PC-9 (cell line): ENCODE data around the gene UNC5B. TPM values are rescaled to one million over a fixed set of nuclear protein-coding genes. Genes with fewer than 3 reads are reported as not detected.

Experiments
- BruUV-seq: library from RNA; stranded (reverse); fragments of 400-500 nt; replicated peaks from 2 replicates; lab custom pipeline; 2021; lab: Mats Ljungman, UMichigan
- CTCF ChIA-PET: fragments of 300-600 bp; sonication (Branson Sonifier 250); formaldehyde crosslinking; loops from one replicate; lab custom pipeline; 2022; ENCODE audit warnings: antibody characterized with exemption; lab: Charles Lee
- POLR2A ChIA-PET: fragments of 300-600 bp; sonication (Branson Sonifier 250); formaldehyde crosslinking; loops from one replicate; lab custom pipeline; 2022; ENCODE audit warnings: antibody characterized with exemption; ENCODE audit not compliant: unreplicated experiment; lab: Charles Lee
- DNase-seq, 2 experiments: peaks; one replicate each; pipeline versions ENCODE4 v3.0.0 to v3.0.0-alpha.2; 2015 to 2022; ENCODE audit warnings: mixed read lengths in 1 of 2
- H2AFZ ChIP-seq: fragments of 200-600 bp; sonication (generic); 2 replicates; pipeline ENCODE4 v1.8.1; 2017; ENCODE audit warnings: antibody characterized with exemption
- H3F3A ChIP-seq: fragments of 200-600 bp; sonication (generic); 2 replicates; pipeline ENCODE4 v1.8.1; 2017; ENCODE audit warnings: antibody characterized with exemption, mild to moderate bottlenecking, low read depth; ENCODE audit not compliant: insufficient read depth
- H3K27ac ChIP-seq: fragments of 200-600 bp; sonication (generic); 2 replicates; pipeline ENCODE4 v1.6.1; 2016; ENCODE audit warnings: mixed run types
- H3K27me3 ChIP-seq: fragments of 200-600 bp; sonication (generic); 2 replicates; pipeline ENCODE4 v1.6.1; 2016; ENCODE audit warnings: low read depth, mixed run types; ENCODE audit not compliant: insufficient read depth
- H3K36me3 ChIP-seq: fragments of 200-600 bp; sonication (generic); 2 replicates; pipeline ENCODE4 v1.6.1; 2016; ENCODE audit warnings: low read depth, mixed run types
- H3K4me1 ChIP-seq: fragments of 200-600 bp; sonication (generic); replicated peaks from 2 replicates; pipeline ENCODE4 v1.6.1; 2016; ENCODE audit warnings: mixed run types; ENCODE audit not compliant: insufficient read depth
- H3K4me2 ChIP-seq: fragments of 200-600 bp; sonication (generic); 2 replicates; pipeline ENCODE4 v1.6.1; 2017; ENCODE audit warnings: mixed run types
- H3K4me3 ChIP-seq: fragments of 200-600 bp; sonication (generic); 2 replicates; pipeline ENCODE4 v1.6.1; 2016; ENCODE audit warnings: mixed run types
- H3K79me2 ChIP-seq: fragments of 200-600 bp; sonication (generic); 2 replicates; pipeline ENCODE4 v1.6.1; 2017; ENCODE audit warnings: low read depth, mixed run types
- H3K9me2 ChIP-seq: fragments of 200-600 bp; sonication (generic); 2 replicates; pipeline ENCODE4 v1.8.1; 2017; ENCODE audit warnings: mild to moderate bottlenecking; ENCODE audit not compliant: insufficient read depth
- H3K9me3 ChIP-seq: fragments of 200-600 bp; sonication (generic); 2 replicates; pipeline ENCODE4 v1.8.1; 2016; ENCODE audit warnings: low read depth; ENCODE audit not compliant: insufficient read depth
- H4K20me1 ChIP-seq: fragments of 200-600 bp; sonication (generic); 2 replicates; pipeline ENCODE4 v1.8.1; 2017; ENCODE audit not compliant: insufficient read depth
- EZH2 ChIP-seq: fragments of 200-600 bp; sonication (generic); IDR thresholded peaks from 2 replicates; pipeline ENCODE4 v1.8.0; 2017; ENCODE audit warnings: antibody characterized with exemption, low read depth
- intact Hi-C: fragments of 100-400 bp; cut with micrococcal nuclease; formaldehyde crosslinking; loops from one replicate; pipeline ENCODE4 v1.10.0; 2022; ENCODE audit not compliant: unreplicated experiment
- total RNA-seq: library from RNA; stranded (reverse); gene quantifications from 2 replicates; pipeline ENCODE4 v1.2.3, GENCODE V29; 2021
- TF ChIP-seq, protein P1 (sequence below): fragments of 200-600 bp; sonication (generic); conservative IDR thresholded peaks from 2 replicates; pipeline ENCODE4 v1.6.1; 2017; ENCODE audit warnings: mixed run types, antibody characterized with exemption, mild to moderate bottlenecking, moderate library complexity

Gene UNC5B
- total RNA-seq, 1 experiment from 2014 or later, result 1.7 TPM

DNA sequence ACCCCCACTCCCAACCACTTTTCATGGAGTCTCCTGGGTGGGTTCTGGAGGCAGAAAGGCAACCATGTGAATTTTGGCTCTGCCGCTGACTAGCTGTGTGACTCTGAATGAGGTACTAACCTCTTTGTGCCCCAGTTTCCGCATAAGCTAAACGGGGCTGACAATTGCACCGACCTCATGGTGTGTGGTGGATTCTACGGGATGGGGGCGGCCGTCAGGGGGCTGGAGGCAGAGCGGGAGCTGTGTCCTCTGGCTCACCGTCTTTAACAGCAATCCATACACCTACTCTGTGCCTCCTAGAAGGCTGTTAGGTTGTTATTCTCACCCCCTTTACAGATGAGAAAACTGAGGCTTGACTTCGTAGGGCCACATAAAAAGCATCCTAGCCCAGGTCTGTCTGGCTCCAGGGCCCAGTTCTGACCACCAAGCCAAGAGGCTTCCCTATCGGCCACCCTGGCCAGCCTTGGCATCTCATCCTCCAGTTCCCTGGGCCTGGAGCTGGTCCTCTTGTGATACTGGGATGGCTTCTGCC lies 102.4 kb downstream of the UNC5B start:
- CTCF ChIA-PET, result interaction anchor here (0.6 to 1.2 kb wide), 4 partner anchors 82 to 710 kb away, joined by 3 to 9 read pairs (median 6); no protein-coding TSS in a partner anchor

GRCh38 chr10:71316056-71316785 lies 103.9 kb downstream of the UNC5B start:
- intact Hi-C loops, result loop anchor here (5.0 to 10.0 kb wide), 2 partner anchors 451 to 1019 kb away; no protein-coding TSS in a partner anchor

More for the DNA sequence above, 102.4 kb downstream of the UNC5B start:
- Histone ChIP-seq H3K36me3 (no peaks in the 10 kb centered on the region), H3K27ac (no peak overlapping the region), H3K79me2 (peaks cover under 1% of the 10 kb centered on the region), H2AFZ (no peak overlapping the region), H3K9me2 (no peaks in the 10 kb centered on the region), H4K20me1 (no peaks in the 10 kb centered on the region), H3K4me2 (peak overlapping the region; percentile 57), H3K27me3 (no peaks in the 10 kb centered on the region), H3K4me3 (no peak overlapping the region), H3K4me1 (peaks cover 16% of the 10 kb centered on the region), H3K9me3 (no peaks in the 10 kb centered on the region), H3F3A (peaks cover 23% of the 10 kb centered on the region; the same call in 1 of the 2 replicates)
- intact Hi-C loops, result loop anchor here (1.0 to 10.0 kb wide), 7 partner anchors 382 to 1020 kb away; no protein-coding TSS in a partner anchor
- no peak for TF ChIP-seq EZH2
- TF ChIP-seq, protein P1, sequence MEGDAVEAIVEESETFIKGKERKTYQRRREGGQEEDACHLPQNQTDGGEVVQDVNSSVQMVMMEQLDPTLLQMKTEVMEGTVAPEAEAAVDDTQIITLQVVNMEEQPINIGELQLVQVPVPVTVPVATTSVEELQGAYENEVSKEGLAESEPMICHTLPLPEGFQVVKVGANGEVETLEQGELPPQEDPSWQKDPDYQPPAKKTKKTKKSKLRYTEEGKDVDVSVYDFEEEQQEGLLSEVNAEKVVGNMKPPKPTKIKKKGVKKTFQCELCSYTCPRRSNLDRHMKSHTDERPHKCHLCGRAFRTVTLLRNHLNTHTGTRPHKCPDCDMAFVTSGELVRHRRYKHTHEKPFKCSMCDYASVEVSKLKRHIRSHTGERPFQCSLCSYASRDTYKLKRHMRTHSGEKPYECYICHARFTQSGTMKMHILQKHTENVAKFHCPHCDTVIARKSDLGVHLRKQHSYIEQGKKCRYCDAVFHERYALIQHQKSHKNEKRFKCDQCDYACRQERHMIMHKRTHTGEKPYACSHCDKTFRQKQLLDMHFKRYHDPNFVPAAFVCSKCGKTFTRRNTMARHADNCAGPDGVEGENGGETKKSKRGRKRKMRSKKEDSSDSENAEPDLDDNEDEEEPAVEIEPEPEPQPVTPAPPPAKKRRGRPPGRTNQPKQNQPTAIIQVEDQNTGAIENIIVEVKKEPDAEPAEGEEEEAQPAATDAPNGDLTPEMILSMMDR, result no peak
- no peak for DNase-seq
- BruUV-seq, result no TSS peak
- POLR2A ChIA-PET, result no interaction called here

DNA sequence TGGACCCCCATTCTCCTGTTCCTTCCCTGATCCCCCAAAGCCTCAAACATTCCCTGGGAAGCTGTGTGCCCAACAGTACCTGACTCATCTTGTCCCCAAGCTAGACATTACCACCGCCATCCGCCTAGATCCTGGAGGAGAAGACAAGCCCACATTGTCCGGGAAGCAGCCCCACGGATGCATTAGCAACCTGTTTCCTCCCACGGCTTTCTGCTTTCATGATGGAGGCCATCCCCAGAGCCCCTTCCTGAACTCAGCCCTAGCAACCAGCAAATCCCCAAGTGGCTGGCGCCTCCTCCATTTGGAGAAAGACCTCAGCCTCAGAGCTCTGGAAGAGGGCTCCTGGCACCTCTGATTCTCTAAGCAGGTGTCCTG lies 104.4 kb downstream of the UNC5B start:
- Histone ChIP-seq H3K27me3 (no peaks in the 10 kb centered on the region), H3K9me2 (no peaks in the 10 kb centered on the region), H3F3A (peaks cover 23% of the 10 kb centered on the region; the same call in 1 of the 2 replicates), H3K79me2 (peaks cover 18% of the 10 kb centered on the region), H3K27ac (no peak overlapping the region), H2AFZ (no peak overlapping the region), H3K9me3 (no peaks in the 10 kb centered on the region), H4K20me1 (no peaks in the 10 kb centered on the region), H3K4me2 (no peak overlapping the region), H3K4me3 (no peak overlapping the region), H3K4me1 (peaks cover 28% of the 10 kb centered on the region), H3K36me3 (no peaks in the 10 kb centered on the region)
- intact Hi-C loops, result loop anchor here (5.0 to 10.0 kb wide), 2 partner anchors 451 to 1018 kb away; no protein-coding TSS in a partner anchor
- TF ChIP-seq, protein P1, result no peak
- ChIA-PET POLR2A (interaction anchor here (0.7 kb wide), 1 partner anchor 244 kb away, joined by 3 read pairs; no protein-coding TSS in a partner anchor), CTCF (interaction anchor here (1.1 kb wide), 1 partner anchor 177 kb away, joined by 5 read pairs; no protein-coding TSS in a partner anchor)
- no peak for DNase-seq
- no TSS peak for BruUV-seq

More at GRCh38 chr10:71316056-71316785, 103.9 kb downstream of the UNC5B start:
- DNase-seq, result no peak
- H3K27ac ChIP-seq, result no peak overlapping the region
- H3K9me3 ChIP-seq, result no peaks in the 10 kb centered on the region
- H3F3A ChIP-seq, result peaks cover 23% of the 10 kb centered on the region; the same call in 1 of the 2 replicates
- ChIA-PET POLR2A (interaction anchor here (0.7 kb wide), 1 partner anchor 245 kb away, joined by 3 read pairs; no protein-coding TSS in a partner anchor), CTCF (interaction anchor here (0.6 to 1.2 kb wide), 3 partner anchors 178 to 431 kb away, joined by 3 to 10 read pairs (median 5); no protein-coding TSS in a partner anchor)
- no peak for TF ChIP-seq EZH2
- TF ChIP-seq, protein P1, result no peak
- H3K4me2 ChIP-seq, result no peak overlapping the region
- H4K20me1 ChIP-seq, result no peaks in the 10 kb centered on the region
- BruUV-seq, result no TSS peak
- no peaks in the 10 kb centered on the region for H3K36me3 ChIP-seq
- no peak overlapping the region for H3K4me3 ChIP-seq
- H3K27me3 ChIP-seq, result no peaks in the 10 kb centered on the region
- no peak overlapping the region for H2AFZ ChIP-seq
- no peaks in the 10 kb centered on the region for H3K9me2 ChIP-seq
- peaks cover 28% of the 10 kb centered on the region for H3K4me1 ChIP-seq
- peaks cover 16% of the 10 kb centered on the region for H3K79me2 ChIP-seq
